Measurements from ENCODE around the gene RPAP3.
A peak's percentile ranks its signal among the peaks of the same experiment; 100 is the strongest.
"Not testable (repeated sequence)": the region's sequence is repeated elsewhere in the genome, so short reads cannot be mapped to it uniquely, and the experiment has no call there.

Gene RPAP3

DNA sequence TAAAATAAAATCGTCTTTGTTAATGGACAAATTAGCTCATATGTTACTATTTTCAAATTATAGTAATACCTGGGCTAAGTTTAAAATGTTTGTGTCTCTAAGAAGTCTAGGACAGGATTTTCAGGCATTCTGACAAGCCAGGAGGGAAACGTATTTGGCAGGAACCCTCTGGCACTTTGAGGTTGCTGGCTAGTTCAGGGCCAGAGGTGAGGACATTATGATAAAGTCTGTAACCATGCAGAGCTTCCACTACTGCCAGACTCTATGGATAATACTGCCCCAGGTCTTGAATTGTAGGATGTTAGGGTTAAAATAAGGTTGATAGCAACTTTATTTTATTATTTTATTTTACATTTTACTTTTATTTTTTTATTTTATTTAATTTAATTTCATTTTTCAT is 56.4 kb downstream of the RPAP3 start:
- H3K9me3 ChIP-seq = no peaks in the 10 kb centered on the region
- no peaks in the 10 kb centered on the region for H3K36me3 ChIP-seq
- H3K27me3 ChIP-seq = no peaks in the 10 kb centered on the region
- H3K4me3 ChIP-seq (ENCODE audit: low read depth in 1 of 2, low read length in 1 of 2) = no peak overlapping the region
- peaks cover 10 to 25% of the 10 kb centered on the region in 2 experiments for H3K4me1 ChIP-seq (ENCODE audit: control insufficient read depth in 1 of 2, insufficient read depth in 1 of 2, low read depth in 1 of 2, low read length in 1 of 2)
- TF ChIP-seq, protein P1, sequence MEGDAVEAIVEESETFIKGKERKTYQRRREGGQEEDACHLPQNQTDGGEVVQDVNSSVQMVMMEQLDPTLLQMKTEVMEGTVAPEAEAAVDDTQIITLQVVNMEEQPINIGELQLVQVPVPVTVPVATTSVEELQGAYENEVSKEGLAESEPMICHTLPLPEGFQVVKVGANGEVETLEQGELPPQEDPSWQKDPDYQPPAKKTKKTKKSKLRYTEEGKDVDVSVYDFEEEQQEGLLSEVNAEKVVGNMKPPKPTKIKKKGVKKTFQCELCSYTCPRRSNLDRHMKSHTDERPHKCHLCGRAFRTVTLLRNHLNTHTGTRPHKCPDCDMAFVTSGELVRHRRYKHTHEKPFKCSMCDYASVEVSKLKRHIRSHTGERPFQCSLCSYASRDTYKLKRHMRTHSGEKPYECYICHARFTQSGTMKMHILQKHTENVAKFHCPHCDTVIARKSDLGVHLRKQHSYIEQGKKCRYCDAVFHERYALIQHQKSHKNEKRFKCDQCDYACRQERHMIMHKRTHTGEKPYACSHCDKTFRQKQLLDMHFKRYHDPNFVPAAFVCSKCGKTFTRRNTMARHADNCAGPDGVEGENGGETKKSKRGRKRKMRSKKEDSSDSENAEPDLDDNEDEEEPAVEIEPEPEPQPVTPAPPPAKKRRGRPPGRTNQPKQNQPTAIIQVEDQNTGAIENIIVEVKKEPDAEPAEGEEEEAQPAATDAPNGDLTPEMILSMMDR (IDR thresholded peaks at IDR 0.05) = no peak
- no peak overlapping the region for H3K27ac ChIP-seq

DNA sequence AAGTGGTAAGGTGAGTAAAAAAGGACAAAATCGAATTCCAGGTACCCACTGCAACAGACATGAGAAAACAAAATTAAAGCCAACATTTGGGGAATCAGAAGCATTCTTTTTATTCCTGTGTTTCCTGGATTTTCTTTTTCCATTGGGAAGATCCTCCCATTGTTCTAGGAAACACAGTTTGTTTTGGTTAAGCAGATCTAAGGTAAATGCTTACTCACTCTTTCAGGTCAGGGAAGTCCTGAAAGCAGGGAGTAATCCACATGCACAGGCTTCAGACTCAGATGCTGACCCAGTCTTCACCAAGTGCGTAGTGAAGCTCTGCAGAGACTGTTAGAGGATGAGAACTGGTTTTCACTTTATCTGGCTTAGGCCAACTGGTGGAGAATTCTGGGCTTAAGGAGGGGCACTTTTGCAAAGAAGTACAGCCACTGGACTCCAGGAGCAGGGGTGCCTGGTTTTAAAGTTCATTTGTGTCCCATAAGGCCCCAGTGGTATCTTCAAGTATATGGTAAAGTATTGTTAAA is 57.7 kb downstream of the RPAP3 start:
- H3K4me1 ChIP-seq (ENCODE audit: control insufficient read depth in 1 of 2, insufficient read depth in 1 of 2, low read depth in 1 of 2, low read length in 1 of 2) = peaks cover 10 to 25% of the 10 kb centered on the region in 2 experiments
- no peaks in the 10 kb centered on the region for H3K36me3 ChIP-seq
- no peaks in the 10 kb centered on the region for H3K27me3 ChIP-seq
- H3K4me3 ChIP-seq (ENCODE audit: low read depth in 1 of 2, low read length in 1 of 2) = no peak overlapping the region
- no peaks in the 10 kb centered on the region for H3K9me3 ChIP-seq
- no peak overlapping the region for H3K27ac ChIP-seq
- TF ChIP-seq, protein P1 (IDR thresholded peaks at IDR 0.05) = no peak

DNA sequence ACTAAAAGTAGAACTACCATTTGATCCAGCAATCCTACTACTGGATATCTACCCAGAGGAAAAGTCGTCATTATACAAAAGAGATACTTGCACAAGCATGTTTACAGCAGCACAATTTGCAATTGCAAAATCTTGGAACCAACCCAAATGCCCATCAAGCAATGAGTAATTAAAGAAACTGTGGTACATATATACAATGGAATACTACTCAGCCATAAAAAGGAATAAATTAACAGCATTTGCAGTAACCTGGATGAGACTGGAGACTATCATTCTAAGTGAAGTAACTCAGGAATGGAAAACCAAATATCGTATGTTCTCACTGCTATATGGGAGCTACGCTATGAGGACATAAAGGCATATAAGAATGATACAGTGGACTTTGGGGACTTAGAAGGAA is 63.5 kb downstream of the RPAP3 start:
- H3K27me3 ChIP-seq; H3K9me3 ChIP-seq; H3K4me1 ChIP-seq (ENCODE audit: control insufficient read depth in 1 of 2, insufficient read depth in 1 of 2, low read depth in 1 of 2, low read length in 1 of 2); H3K36me3 ChIP-seq; H3K27ac ChIP-seq; H3K4me3 ChIP-seq (ENCODE audit: low read depth in 1 of 2, low read length in 1 of 2): not testable (repeated sequence)

DNA sequence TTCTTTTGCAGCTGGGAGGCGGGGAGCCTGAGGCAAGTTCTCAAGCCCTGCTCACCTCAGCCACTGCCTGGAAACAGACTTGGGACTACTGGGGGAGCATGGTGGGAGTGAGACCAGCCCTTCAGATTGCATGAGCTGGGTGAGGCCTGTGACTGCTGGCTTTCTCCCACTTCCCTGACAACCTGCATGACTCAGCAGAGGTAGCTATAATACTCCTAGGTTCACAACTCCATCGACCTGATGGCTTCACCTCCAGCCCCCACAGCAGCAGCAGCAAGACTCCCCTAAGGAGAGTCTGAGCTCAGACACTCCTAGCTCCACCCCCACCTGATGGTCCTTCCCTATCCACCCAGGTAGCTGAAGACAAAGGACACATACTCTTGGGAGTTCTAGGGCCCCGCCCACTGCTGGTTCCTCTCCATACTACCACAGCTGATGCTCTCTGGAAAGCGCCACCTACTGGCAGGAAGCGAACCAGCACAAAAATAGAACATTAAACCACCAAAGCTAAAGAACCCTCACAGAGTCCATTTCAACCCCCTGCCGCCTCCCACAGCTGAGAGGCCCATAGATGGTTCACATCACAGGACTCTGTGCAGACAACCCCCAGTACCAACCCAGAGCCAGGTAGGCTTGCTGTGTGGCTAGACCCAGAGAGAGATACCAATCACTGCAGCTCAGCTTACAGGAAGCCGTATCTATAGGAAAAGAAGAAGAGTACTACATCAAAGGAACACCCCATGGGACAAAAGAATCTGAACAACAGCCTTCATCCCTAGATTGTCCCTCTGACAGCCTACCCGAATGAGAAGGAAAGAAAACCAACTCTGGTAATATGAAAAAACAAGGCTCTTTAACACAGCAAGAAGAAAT is 68.7 kb downstream of the RPAP3 start:
- no peaks in the 10 kb centered on the region for H3K9me3 ChIP-seq
- H3K36me3 ChIP-seq = no peaks in the 10 kb centered on the region
- H3K27me3 ChIP-seq = no peaks in the 10 kb centered on the region
- TF ChIP-seq, protein P1 (IDR thresholded peaks at IDR 0.05) = peak; percentile 82
- peaks cover 14% of the 10 kb centered on the region in 2 experiments for H3K4me1 ChIP-seq (ENCODE audit: control insufficient read depth in 1 of 2, insufficient read depth in 1 of 2, low read depth in 1 of 2, low read length in 1 of 2)
- peak overlapping the region; percentile 61 for H3K27ac ChIP-seq
- peak overlapping the region; percentile 13 to 18 for H3K4me3 ChIP-seq (ENCODE audit: low read depth in 1 of 2, low read length in 1 of 2)

DNA sequence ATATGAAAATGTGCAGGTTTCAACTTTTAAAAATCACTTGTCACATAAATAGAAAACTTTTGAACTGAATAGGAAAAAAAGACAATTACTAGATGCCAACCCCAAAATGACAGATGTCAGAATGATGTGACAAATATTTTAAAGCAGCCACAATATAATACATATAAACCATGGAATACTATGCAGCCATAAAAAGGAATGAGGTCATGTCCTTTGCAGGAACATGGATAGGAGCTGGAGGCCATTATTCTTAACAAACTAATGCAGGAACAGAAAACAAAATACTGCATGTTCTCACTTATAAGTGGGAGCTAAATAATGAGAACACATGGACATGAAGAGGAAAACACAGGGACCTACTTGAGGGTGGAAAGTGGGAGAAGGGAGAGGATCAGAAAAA is 70.1 kb downstream of the RPAP3 start:
- H3K9me3 ChIP-seq; H3K27ac ChIP-seq; H3K4me3 ChIP-seq (ENCODE audit: low read depth in 1 of 2, low read length in 1 of 2); H3K27me3 ChIP-seq; H3K36me3 ChIP-seq: not testable (repeated sequence)
- peaks cover 14% of the 10 kb centered on the region in 2 experiments for H3K4me1 ChIP-seq (ENCODE audit: control insufficient read depth in 1 of 2, insufficient read depth in 1 of 2, low read depth in 1 of 2, low read length in 1 of 2)

DNA sequence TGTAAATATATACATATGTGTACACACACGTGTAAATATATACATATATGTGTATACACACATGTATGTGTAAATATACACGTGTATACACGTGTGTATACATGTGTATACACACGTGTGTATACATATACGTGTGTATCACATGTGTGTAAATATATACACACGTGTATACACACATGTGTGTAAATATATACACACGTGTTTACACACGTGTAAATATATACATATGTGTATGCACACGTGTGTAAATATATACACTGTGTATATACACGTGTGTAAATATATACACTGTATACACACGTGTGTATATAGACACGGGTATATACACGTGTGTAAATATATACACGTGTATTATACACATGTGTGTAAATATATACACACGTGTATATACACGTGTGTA is 71.7 kb downstream of the RPAP3 start:
- Histone ChIP-seq H3K9me3 (no peaks in the 10 kb centered on the region), H3K36me3 (no peaks in the 10 kb centered on the region)
- TF ChIP-seq, protein P1 (IDR thresholded peaks at IDR 0.05) = no peak

More for the DNA sequence above, 71.7 kb downstream of the RPAP3 start:
- Histone ChIP-seq H3K27ac (no peak overlapping the region), H3K4me1 (ENCODE audit: control insufficient read depth in 1 of 2, insufficient read depth in 1 of 2, low read depth in 1 of 2, low read length in 1 of 2) (peaks cover 14% of the 10 kb centered on the region in 2 experiments), H3K27me3 (no peaks in the 10 kb centered on the region), H3K4me3 (ENCODE audit: low read depth in 1 of 2, low read length in 1 of 2) (no peak overlapping the region)

Measured in neutrophil (primary cell).